GM12801 (cell line): Measurements from ENCODE around the gene CHODL.

Experiments
- CTCF ChIP-seq: IDR thresholded peaks from one replicate; pipeline ENCODE4 v1.5.1; 2011; ENCODE audit warnings: control low read depth; ENCODE audit not compliant: insufficient read length; ENCODE audit errors: extremely low read depth

The CHODL gene

DNA sequence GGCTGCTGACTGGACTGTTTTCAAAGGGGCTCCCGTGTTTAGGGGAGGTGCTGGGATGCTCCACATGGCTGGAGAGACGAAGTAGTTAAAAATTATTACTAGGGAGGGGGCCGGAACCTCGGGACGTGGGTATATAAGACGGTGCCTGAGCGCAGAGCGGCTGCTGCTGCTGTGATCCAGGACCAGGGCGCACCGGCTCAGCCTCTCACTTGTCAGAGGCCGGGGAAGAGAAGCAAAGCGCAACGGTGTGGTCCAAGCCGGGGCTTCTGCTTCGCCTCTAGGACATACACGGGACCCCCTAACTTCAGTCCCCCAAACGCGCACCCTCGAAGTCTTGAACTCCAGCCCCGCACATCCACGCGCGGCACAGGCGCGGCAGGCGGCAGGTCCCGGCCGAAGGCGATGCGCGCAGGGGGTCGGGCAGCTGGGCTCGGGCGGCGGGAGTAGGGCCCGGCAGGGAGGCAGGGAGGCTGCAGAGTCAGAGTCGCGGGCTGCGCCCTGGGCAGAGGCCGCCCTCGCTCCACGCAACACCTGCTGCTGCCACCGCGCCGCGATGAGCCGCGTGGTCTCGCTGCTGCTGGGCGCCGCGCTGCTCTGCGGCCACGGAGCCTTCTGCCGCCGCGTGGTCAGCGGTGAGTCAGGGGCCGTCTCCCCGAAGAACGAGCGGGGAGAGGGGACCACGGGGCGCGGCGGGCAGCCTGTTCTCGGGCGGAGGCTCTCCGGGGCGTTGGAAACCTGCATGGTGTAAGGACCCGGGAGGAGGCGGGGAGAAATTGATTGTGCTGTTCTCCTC lies at the start of gene CHODL:
CHODL (plus strand) TSS at position 163 of the 793 bp plus-strand sequence; CDS start at position 554, 391 bp downstream.
- no peak for TF ChIP-seq CTCF

DNA sequence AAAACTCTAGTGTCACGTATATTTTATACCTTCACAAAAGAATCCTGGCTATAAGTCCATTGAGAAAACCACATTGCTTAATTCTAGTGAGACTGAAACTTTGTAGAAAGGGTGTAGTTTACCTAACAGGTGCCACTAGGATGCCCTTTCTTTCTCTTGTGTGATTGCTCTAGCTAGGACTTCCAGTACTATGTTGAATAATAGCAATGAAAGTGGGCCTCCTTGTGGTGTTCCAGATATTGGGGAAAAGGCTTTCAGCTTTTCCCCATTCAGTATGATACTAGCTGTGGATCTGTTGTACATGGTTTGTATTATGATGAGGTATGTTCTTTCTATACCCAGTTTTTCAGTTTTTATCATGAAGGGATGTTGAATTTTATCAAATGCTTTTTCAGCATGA lies 39.7 kb upstream of the CHODL start:
- TF ChIP-seq CTCF, result no peak

DNA sequence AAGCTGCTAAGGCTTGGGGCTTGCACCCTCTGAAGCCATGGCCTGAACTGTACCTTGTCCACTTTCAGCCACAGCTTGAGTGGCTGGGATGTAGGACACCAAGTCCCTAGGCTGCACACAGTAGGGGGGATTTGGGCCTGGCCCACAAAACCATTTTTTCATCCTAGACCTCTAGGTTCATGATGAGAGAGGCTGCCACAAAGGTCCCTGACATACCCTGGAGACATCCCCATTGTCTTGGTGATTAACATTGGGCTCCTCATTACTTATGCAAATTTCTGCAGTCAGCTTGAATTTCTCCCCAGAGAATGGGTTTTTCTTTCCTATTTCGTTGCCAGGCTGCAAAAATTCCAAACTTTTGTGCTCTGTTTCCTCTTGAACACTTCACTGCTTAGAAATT lies 26.3 kb upstream of the CHODL start:
- TF ChIP-seq CTCF, result no peak

DNA sequence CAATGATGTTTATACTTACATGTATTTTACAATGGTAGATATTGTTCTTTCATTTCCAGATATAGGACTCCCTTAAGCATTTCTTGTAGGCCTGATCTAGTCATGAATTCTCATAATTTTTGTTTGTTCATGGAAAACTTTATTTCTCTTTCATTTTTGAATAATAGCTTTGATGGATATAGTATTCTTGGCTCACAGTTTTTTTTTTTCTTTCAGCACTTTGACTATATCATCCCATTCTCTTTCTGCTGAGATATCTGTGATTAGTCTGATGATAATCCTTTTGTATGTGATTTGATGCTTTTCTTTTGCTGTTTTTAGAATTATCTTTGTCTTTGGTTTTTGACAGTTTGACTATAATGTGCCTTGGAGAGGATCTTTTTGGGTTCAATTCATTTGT lies 24.1 kb upstream of the CHODL start:
- no peak for TF ChIP-seq CTCF

- no peak for TF ChIP-seq CTCF
Observed at GRCh38 chr21:18222346-18222745, 22.3 kb upstream of the CHODL start.

GRCh38 chr21:18228060-18228739 lies 16.4 kb upstream of the CHODL start:
- TF ChIP-seq CTCF, result no peak

GRCh38 chr21:18235545-18235944 lies 9.1 kb upstream of the CHODL start:
- TF ChIP-seq CTCF, result no peak
